Measurements from ENCODE around the gene DOC2A. TPM values are rescaled to one million over a fixed set of nuclear protein-coding genes. Genes with fewer than 3 reads are reported as not detected.

DOC2A gene
- total RNA-seq, 2 donors from 2014 or later, result 3.0 to 6.4 TPM

GRCh38 chr16:29983420-29984136 is 27.2 kb downstream of the DOC2A start:
- no peaks in the 10 kb centered on the region for H3K4me1 ChIP-seq (replicated peaks)
- H3K36me3 ChIP-seq, result peaks cover 43 to 67% of the 10 kb centered on the region in 2 donors
- 82% methylated on average over 12 of the region's 12 CpGs for WGBS
- H3K4me3 ChIP-seq, result no peak overlapping the region
- no peak overlapping the region for H3K27ac ChIP-seq
- TF ChIP-seq POLR2AphosphoS5 (IDR thresholded peaks at IDR 0.05) (no peak), POLR2A (IDR thresholded peaks at IDR 0.05) (no peak), CTCF (IDR thresholded peaks at IDR 0.05) (no peak)
- intact Hi-C loops (cut with DNase I), result no loop called here
- H3K27me3 ChIP-seq (replicated peaks; ENCODE audit: insufficient read depth), result no peaks in the 10 kb centered on the region
- H3K9me3 ChIP-seq, result no peaks in the 10 kb centered on the region
- no peak for DNase-seq (ENCODE audit: low spot score)

GRCh38 chr16:29982560-29983419 is 28.0 kb downstream of the DOC2A start:
- Histone ChIP-seq H3K27me3 (replicated peaks; ENCODE audit: insufficient read depth) (no peaks in the 10 kb centered on the region), H3K4me3 (no peak overlapping the region), H3K9me3 (no peaks in the 10 kb centered on the region), H3K27ac (no peak overlapping the region), H3K36me3 (peaks cover 46 to 68% of the 10 kb centered on the region in 2 donors), H3K4me1 (replicated peaks) (no peaks in the 10 kb centered on the region)
- TF ChIP-seq POLR2AphosphoS5 (IDR thresholded peaks at IDR 0.05) (no peak), CTCF (IDR thresholded peaks at IDR 0.05) (no peak), POLR2A (IDR thresholded peaks at IDR 0.05) (no peak)
- WGBS, result 86% methylated on average over 24 of the region's 24 CpGs
- intact Hi-C loops (cut with DNase I), result no loop called here
- no peak for DNase-seq (ENCODE audit: low spot score)

- Histone ChIP-seq H3K9me3 (no peaks in the 10 kb centered on the region), H3K4me3 (no peak overlapping the region), H3K27me3 (replicated peaks; ENCODE audit: insufficient read depth) (no peaks in the 10 kb centered on the region), H3K27ac (no peak overlapping the region), H3K36me3 (peaks cover 14 to 38% of the 10 kb centered on the region in 2 donors), H3K4me1 (replicated peaks) (peaks cover 13% of the 10 kb centered on the region)
- TF ChIP-seq POLR2A (IDR thresholded peaks at IDR 0.05), result no peak
- no peak for TF ChIP-seq POLR2AphosphoS5 (IDR thresholded peaks at IDR 0.05)
- no peak for TF ChIP-seq CTCF (IDR thresholded peaks at IDR 0.05)
- 95% methylated on average over 9 of the region's 9 CpGs for WGBS
- no peak for DNase-seq (ENCODE audit: low spot score)
- intact Hi-C loops (cut with DNase I), result no loop called here
Measured at GRCh38 chr16:29978564-29979270, 32.1 kb downstream of the DOC2A start.

- H3K9me3 ChIP-seq, result no peaks in the 10 kb centered on the region
- peaks cover 8 to 33% of the 10 kb centered on the region in 2 donors for H3K36me3 ChIP-seq
- intact Hi-C loops (cut with DNase I), result no loop called here
- TF ChIP-seq POLR2A (IDR thresholded peaks at IDR 0.05) (no peak), CTCF (IDR thresholded peaks at IDR 0.05) (no peak)
- 85% methylated on average over 9 of the region's 9 CpGs for WGBS
- no peak overlapping the region for H3K27ac ChIP-seq
- no peak for DNase-seq (ENCODE audit: low spot score)
- no peaks in the 10 kb centered on the region for H3K27me3 ChIP-seq (replicated peaks; ENCODE audit: insufficient read depth)
- H3K4me1 ChIP-seq (replicated peaks), result peaks cover 13% of the 10 kb centered on the region
- no peak overlapping the region for H3K4me3 ChIP-seq
Measured at GRCh38 chr16:29978081-29978480, 32.7 kb downstream of the DOC2A start.
